ENCODE data around the gene AAK1. TPM values are rescaled to one million over a fixed set of nuclear protein-coding genes. Genes with fewer than 3 reads are reported as not detected.

Gene AAK1
- total and polyA plus RNA-seq, 8 donors: 12.9 to 115 (median 66.8) TPM

- intact Hi-C loops (cut with DNase I; ENCODE audit: low total_unique reads): no loop called here
- H3K4me3 ChIP-seq: no peak overlapping the region
- WGBS, 5 donors: 81 to 90% (median 85%) methylated on average over 4 of the region's 4 CpGs
- H3K27ac ChIP-seq: no peak overlapping the region
- no peaks in the 10 kb centered on the region for H3K27me3 ChIP-seq
- DNase-seq: no peak
- H3K9me3 ChIP-seq: no peaks in the 10 kb centered on the region
- peaks cover 23 to 57% (median 44%) of the 10 kb centered on the region in 4 donors for H3K4me1 ChIP-seq
- no peaks in the 10 kb centered on the region for H3K36me3 ChIP-seq
- TF ChIP-seq EP300 (IDR thresholded peaks at IDR 0.05) (no peak), POLR2A (IDR thresholded peaks at IDR 0.05) (no peak), POLR2AphosphoS5 (IDR thresholded peaks at IDR 0.05) (no peak)
- TF ChIP-seq, protein P1, sequence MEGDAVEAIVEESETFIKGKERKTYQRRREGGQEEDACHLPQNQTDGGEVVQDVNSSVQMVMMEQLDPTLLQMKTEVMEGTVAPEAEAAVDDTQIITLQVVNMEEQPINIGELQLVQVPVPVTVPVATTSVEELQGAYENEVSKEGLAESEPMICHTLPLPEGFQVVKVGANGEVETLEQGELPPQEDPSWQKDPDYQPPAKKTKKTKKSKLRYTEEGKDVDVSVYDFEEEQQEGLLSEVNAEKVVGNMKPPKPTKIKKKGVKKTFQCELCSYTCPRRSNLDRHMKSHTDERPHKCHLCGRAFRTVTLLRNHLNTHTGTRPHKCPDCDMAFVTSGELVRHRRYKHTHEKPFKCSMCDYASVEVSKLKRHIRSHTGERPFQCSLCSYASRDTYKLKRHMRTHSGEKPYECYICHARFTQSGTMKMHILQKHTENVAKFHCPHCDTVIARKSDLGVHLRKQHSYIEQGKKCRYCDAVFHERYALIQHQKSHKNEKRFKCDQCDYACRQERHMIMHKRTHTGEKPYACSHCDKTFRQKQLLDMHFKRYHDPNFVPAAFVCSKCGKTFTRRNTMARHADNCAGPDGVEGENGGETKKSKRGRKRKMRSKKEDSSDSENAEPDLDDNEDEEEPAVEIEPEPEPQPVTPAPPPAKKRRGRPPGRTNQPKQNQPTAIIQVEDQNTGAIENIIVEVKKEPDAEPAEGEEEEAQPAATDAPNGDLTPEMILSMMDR (IDR thresholded peaks at IDR 0.05): no peak
Observed at GRCh38 chr2:69603146-69603743, 40.3 kb downstream of the AAK1 start.

GRCh38 chr2:69601179-69601612, 42.3 kb downstream of the AAK1 start:
- intact Hi-C loops (cut with DNase I; ENCODE audit: low total_unique reads): no loop called here
- TF ChIP-seq POLR2A (IDR thresholded peaks at IDR 0.05): no peak
- peak in 2 of 3 donors; percentile 44 to 85 for TF ChIP-seq POLR2AphosphoS5 (IDR thresholded peaks at IDR 0.05)

GRCh38 chr2:69600425-69600824, 43.1 kb downstream of the AAK1 start:
- no peak for DNase-seq
- H3K27ac ChIP-seq: no peak overlapping the region
- no peaks in the 10 kb centered on the region for H3K9me3 ChIP-seq
- H3K4me1 ChIP-seq: peaks cover 23 to 40% (median 32%) of the 10 kb centered on the region in 4 donors
- no peak overlapping the region for H3K4me3 ChIP-seq
- 78 to 89% (median 86%) methylated on average over 4 of the region's 4 CpGs for WGBS, 5 donors
- no peak for TF ChIP-seq POLR2AphosphoS5 (IDR thresholded peaks at IDR 0.05)
- no peak for TF ChIP-seq POLR2A (IDR thresholded peaks at IDR 0.05)
- TF ChIP-seq, protein P1 (IDR thresholded peaks at IDR 0.05): no peak
- no peak for TF ChIP-seq EP300 (IDR thresholded peaks at IDR 0.05)
- H3K27me3 ChIP-seq: no peaks in the 10 kb centered on the region
- intact Hi-C loops (cut with DNase I; ENCODE audit: low total_unique reads): no loop called here
- no peaks in the 10 kb centered on the region for H3K36me3 ChIP-seq

More at GRCh38 chr2:69601179-69601612, 42.3 kb downstream of the AAK1 start:
- no peaks in the 10 kb centered on the region for H3K9me3 ChIP-seq
- no peak overlapping the region for H3K4me3 ChIP-seq
- no peak overlapping the region for H3K27ac ChIP-seq
- no peaks in the 10 kb centered on the region for H3K36me3 ChIP-seq
- peaks cover 23 to 40% (median 33%) of the 10 kb centered on the region in 4 donors for H3K4me1 ChIP-seq
- 51 to 58% (median 53%) methylated on average over 2 of the region's 2 CpGs for WGBS, 5 donors
- peak in 1 of 2 donors; percentile 20 for DNase-seq
- no peaks in the 10 kb centered on the region for H3K27me3 ChIP-seq

DNA sequence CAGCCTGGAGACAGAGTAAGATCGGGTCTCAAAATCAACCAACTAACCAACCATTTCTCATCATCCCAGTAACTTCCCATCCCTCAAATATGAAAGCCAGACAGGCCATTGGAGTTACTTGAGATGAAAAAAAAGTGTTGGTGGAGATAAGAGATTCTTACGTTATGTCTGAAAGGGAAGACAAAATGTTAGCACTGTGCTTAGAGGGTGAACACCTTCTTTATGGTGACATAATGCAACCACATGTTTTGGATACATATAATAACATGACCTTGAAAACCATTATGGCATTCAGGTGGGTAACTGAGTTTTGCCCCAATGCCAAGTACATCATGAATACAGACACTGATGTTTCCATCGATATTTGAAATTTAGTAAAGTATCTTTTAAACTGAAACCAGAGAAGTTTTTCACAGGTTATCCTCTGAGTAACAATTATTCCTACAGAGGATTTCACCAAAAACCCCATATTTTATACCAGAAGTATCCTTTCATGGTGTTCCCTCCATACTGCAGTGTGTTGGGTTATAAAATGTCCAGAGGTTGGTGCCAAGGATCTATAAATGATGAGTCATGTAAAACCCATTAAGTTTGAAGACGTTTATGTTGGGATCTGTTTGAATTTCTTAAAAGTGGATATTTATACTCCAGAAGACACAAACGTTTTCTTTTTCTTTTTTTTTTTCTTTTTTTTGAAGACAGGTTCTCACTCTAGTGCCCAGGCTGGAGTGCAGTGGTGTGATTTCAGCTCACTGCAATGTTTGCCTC, 45.5 kb downstream of the AAK1 start:
- WGBS, 5 donors: 67 to 83% (median 79%) methylated on average over 5 of the region's 5 CpGs
- no peak for DNase-seq
- Histone ChIP-seq H3K27me3 (no peaks in the 10 kb centered on the region), H3K4me1 (peaks cover 7 to 24% (median 15%) of the 10 kb centered on the region in 4 donors), H3K9me3 (no peaks in the 10 kb centered on the region), H3K27ac (no peak overlapping the region), H3K36me3 (no peaks in the 10 kb centered on the region), H3K4me3 (no peak overlapping the region)
- intact Hi-C loops (cut with DNase I; ENCODE audit: low total_unique reads): no loop called here
- TF ChIP-seq, protein P1 (IDR thresholded peaks at IDR 0.05): no peak
- no peak for TF ChIP-seq POLR2AphosphoS5 (IDR thresholded peaks at IDR 0.05)
- no peak for TF ChIP-seq EP300 (IDR thresholded peaks at IDR 0.05)
- no peak for TF ChIP-seq POLR2A (IDR thresholded peaks at IDR 0.05)

All from stomach (tissue), 9 donors.